ENCODE measurements around the gene SF3B2.

The SF3B2 gene

DNA sequence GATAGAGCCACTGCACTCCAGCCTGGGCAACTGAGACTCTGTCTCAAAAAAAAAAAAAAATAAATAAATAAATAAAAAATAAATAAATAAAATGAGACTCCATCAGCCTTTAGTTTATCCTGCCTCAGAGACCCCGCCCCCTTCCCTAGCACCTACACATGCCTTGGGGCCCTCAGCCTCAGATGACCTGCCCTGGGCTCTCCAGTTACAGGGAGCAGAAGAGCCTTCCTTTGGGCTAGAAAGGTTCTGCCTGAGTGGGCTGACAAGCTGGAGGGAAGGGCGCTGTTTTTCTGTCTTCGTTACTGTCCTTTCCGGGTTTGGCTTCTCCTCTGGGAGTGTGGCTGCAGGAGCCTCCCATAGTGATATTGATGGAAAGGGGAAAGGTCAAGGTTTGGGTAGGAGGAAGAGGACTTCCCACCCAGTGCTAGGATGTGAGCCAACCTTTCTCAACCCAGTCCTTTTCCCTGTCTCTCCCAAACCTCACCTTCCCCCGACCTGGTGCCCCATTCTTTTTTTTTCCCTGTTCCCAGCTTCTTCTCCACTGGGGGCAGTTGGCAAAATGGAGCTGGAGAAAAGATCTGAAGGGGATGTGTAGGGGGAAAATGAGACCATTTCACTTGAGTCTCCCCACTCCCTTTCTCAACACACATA is 1.5 kb upstream of the SF3B2 start:
- no peak for DNase-seq (ENCODE audit: low read depth in 2 of 2)

DNA sequence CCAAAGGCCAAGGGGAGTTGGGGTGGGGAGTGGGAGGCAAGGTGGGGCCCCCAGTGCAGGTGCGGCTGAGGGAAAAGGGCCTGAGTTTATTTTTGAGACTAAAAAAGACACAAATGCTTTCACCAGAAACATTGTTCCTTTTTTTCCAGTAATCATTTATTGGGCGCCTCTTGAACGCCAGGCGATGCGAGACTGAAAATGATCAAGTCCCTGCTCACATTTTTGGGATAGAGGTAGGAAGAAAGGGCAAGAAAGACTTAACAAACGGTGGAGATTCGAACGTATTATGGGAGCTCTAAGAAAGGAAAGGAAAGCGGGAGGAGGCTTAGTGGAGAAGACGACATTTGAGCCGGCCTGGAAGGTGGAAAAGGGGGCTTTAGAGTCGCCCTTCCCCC is 796 bp upstream of the SF3B2 start:
- no peak for DNase-seq (ENCODE audit: low read depth in 2 of 2)

DNA sequence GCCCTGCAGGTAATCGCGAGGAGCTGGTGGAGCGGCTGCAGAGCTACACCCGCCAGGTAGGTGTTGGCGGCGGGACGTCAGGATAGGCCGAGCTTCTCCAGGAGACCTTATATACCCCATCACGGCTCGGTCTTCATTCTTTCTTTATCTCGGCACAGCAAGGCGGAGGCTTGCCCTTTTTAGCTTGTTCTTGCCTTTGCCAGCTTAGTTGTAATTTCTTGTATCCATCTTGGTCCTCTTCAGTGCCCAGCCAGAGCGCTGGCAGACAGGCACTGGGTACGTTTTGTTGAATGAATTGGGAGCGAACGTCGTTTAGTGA is 459 bp downstream of the SF3B2 start:
- no peak for DNase-seq (ENCODE audit: low read depth in 2 of 2)

DNA sequence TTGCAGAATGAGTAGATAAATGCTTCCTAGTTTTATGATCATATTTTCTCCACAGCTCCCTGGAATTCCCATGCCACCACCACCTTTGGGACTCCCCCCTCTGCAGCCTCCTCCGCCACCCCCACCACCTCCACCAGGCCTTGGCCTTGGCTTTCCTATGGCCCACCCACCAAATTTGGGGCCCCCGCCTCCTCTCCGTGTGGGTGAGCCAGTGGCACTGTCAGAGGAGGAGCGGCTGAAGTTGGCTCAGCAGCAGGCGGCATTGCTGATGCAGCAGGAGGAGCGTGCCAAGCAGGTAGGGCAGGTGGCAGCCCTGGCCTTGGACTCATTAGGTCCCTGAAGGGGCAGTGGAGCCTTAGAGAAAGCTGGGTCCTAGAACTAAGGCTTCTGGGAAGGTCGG is 2.9 kb downstream of the SF3B2 start:
- no peak for DNase-seq (ENCODE audit: low read depth in 2 of 2)

DNA sequence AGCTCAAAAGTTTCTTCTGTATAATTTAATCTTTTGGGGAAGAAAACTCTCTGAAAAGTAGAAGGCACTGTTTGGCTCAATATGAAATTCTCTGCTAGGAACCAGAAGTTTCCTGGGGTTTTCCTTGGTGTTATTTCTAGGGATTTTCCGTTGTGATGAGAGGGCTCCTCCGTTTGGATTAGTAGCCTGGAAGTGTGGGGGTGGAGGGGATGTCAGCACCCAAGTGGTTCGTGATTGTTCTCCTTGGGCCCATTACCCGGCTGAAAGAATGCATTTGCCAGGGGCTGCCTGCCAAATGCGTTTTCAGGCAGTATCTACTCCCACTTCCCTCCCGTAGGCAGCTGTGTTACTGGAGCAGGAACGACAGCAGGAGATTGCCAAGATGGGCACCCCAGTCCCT is 4.3 kb downstream of the SF3B2 start:
- no peak for DNase-seq (ENCODE audit: low read depth in 2 of 2)

DNA sequence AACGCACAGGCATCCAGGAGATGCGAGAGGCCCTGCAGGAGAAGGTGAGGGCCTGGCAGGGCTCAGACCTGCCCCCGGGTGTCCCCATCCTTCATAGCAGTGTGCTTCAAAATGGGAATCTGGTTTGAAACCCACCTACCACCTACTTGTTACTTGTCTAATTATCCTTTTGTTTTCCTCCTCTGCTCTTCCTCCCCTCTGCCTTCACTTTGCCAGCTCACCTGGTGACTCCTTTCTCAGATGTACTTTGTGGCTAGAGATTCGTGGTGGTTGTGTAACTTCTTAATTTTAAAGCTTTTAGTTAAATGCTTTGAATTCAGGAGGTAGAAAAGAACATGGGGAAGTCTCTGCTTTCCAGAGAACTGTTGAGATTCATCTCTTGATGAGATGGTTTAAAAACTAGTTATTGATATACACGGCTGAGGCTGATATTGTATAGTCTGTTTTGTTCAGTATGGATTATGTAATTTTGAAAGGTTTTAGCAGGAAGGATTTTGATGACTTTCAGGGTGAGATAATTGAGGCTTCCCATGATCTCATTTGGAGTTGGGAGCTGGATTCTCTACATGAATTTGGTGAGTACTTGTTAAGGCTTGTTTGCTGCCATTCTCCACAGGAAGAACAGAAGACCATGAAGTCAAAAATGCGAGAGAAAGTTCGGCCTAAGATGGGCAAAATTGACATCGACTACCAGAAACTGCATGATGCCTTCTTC is 8.0 kb downstream of the SF3B2 start:
- no peak for DNase-seq (ENCODE audit: low read depth in 2 of 2)

DNA sequence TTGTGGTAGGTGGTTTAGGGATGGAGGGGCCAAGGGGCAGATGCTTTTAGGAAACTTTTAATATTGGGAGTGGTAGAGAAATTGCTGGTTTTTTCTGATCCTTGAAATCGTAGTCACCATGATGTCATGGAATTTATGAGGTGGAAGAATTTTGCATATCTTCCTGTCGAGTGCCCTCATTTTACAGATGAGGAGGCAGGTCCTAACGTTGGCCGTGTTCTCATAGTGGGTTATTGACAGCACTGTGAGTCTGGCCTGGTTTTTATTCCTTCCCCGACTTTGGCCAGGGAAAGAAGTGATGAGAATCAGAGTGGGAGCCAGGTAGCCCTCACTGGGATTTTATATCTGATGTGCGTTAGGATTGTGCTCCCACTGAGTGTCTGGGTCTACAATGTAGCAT is 9.1 kb downstream of the SF3B2 start:
- no peak for DNase-seq (ENCODE audit: low read depth in 2 of 2)

DNA sequence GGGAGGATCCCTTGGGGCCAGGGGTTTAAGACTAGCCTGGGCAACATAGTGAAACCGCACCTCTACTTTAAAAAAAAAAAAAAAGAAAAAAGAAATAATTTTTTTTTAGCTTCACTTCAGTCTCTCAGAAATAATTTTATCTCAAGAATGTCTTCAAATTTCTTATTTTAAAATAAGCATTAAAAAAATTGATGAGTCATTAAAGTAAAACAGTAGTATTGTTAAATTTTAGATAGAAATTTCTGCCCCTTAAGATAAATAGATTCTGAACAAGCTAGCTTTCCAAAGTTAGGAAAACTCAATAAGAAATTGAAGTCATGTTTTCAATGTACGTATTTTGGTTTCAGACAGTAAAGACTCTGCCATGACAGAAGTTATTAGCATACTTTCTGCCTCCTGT is 10.2 kb downstream of the SF3B2 start:
- DNase-seq (ENCODE audit: low read depth in 2 of 2) = no peak

DNA sequence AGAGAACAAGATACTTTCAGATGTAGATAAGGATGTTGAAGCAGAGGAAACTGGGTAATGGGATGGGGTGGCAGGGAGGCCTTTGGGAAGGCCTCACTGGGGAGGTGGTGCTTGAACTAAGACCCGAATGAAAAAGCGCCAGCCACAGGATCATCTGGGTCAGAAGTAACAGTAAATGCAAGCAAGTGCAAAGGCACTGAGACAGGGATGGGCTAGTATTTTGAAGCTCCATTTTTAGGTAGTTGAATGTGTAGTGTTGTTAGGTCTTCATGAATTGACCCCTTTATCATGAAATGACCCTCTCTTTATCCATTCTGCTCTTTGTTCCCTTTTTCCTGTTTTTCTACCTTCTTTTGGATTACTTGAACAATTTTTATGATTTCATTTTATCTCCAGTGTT is 11.7 kb downstream of the SF3B2 start:
- no peak for DNase-seq (ENCODE audit: low read depth in 2 of 2)

DNA sequence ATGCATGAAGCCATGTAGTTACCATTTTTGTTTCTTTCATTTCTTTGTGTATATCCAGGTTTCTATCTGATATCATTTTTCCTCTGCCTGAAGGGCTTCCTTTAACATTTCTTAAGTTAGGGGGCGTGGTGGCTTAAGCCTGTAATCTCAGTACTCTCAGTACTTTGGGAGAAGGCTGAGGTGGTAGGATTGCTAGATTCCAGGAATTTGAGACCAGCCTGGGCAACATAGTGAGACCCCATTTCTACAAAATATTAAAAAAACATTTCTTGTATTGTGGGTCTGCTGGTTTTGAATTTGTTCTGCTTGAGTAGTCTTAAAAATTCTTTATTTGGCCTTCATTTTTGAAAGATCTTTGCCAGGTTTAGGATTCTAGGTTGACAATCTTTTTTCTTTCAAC is 12.4 kb downstream of the SF3B2 start:
- no peak for DNase-seq (ENCODE audit: low read depth in 2 of 2)

DNA sequence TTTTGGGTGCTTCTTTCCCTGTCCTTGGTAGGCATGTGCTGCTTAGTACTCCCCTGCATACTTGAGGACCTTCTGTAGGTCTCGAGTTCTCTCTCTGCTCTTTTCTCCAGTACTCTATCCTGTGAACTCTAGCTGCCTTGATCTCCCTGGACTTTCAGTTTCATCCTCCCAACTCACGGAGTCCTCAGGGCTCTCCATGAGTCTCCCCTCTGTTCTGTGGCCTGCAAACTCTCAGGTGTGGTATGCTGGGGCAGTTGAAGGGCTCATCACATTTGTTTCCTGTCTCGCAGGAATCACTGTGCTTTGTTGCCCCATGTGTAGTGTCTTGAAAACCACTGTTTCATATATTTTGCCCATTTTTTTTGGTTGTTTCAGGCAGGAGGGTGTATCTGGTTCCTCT is 14.6 kb downstream of the SF3B2 start:
- DNase-seq (ENCODE audit: low read depth in 2 of 2) = no peak

DNA sequence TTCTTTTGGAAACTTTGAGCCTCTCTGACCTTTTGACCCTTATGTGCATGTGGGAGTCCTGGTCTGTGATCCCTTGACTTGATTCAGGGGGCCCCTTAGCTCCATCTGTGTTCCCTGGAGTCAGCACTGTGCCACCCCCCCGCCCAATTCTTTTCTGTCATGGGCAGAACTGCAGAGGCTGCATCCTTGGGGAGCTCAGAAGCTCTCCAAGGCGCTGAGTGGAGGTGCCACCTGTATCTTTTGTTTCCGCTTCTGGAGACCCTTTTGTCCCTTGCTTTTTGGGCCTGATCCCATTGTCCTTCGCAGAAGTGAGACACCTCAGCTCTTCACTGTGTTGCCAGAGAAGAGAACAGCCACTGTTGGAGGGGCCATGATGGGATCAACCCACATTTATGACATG is 15.5 kb downstream of the SF3B2 start:
- DNase-seq (ENCODE audit: low read depth in 2 of 2) = no peak

DNA sequence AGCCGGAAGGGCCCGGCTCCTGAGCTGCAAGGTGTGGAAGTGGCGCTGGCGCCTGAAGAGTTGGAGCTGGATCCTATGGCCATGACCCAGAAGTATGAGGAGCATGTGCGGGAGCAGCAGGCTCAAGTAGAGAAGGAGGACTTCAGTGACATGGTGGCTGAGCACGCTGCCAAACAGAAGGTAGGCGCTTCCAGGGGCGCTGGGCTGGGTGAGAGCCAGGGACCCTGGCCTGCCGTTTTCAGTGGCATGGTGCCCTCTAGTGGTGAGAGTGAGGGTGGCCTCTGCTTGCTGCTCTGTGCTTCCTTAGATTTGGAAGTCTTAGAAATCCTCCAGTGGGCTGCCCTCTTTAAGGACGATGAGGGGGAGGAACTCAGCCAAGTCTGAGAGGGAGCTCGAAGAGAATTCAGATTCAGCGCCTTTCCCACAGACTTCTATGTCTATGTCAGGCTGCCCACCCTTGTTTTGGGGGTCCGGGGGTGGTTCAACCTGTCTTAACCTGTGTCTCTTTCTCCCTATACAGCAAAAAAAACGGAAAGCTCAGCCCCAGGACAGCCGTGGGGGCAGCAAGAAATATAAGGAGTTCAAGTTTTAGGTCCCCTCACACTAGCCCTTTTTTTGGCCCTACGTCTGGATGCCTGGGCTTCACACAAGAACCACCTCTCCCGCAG is 16.1 kb downstream of the SF3B2 start:
- peak; percentile 58 to 63 for DNase-seq (ENCODE audit: low read depth in 2 of 2)

DNA sequence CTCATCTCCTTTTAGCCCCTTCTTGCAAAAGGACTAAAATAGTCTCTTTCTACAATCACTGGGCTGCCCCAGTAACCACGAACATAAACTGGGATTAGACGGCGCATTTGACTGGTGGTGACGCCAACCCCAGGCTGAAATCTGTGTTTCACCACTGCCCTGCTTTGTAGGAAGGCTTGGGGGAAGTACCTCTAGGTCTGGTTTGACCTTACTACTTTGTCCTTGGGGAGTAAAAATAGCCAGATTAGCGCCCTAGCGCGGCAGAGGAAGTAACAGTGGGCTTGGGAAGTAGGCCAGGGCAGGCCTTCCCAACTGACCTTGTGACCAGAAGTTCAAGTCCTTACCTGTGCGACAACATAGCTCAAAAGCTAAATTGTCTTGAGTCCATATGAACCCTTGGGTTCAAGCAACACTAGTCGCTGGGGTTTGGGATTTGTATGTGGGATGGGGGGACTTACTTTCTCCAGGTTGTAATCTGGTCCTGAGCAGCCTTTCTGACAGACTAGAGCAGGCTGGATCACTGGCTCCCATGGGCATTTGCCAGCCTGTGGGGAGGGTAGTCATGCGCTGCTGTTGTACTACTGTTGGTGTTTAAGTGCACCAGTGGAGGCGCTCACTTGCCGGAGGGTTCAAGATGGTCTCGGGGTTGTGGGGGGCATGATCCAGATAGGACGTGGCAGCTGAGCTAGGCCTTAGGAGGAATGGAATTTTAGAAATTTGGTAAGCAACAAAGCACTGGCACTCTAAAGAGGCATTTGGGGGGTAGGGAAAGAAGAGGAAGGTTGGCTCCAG is 17.0 kb downstream of the SF3B2 start:
- peak; percentile 8 to 15 for DNase-seq (ENCODE audit: low read depth in 2 of 2)

DNA sequence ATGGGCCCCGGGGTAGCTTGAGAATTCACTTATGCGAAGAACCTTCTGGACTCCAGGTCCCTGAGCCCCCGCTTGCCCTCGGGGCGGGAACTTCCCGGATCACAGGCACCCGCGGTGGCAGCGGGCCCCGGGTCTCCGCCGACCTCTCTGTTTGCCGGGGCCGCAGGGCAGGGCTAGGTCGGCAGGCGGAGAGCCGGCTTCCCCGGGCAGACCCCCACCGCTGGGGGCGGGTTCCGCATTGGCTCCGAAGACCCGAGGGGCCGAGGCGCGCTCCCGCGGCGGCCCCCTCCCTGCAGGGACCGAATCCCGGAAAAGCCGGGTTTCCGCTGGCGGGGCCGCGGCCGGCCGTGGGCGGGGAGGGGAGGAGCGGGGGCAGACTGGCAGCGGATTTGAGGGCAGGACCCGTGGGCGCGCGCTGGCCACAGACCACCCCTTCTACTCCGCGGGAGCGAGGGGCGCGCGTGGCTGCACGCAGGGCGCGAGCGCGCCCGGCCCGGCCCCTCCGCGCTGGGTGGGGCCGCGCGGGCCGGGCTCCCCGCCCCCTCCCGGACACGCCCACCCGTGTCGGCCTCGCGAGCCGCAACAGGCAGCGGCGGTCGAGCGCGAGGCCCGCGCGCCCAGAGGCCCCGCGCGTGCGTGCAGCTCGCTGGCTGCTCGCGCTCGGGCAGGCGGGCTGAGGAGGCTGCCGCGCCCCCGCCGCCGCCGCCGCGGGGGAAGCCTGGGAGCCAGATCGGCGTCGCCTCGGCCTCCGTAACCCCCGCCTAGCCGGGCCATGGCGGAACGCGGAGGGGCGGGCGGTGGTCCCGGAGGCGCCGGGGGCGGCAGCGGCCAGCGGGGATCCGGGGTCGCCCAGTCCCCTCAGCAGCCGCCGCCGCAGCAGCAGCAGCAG is 17.8 kb downstream of the SF3B2 start, which contains the start of gene PACS1:
PACS1 (plus strand) TSS at position 558 of the 889 bp plus-strand sequence; CDS start at position 773, 215 bp downstream.
- DNase-seq (ENCODE audit: low read depth in 2 of 2) = peak; percentile 71 to 79

DNA sequence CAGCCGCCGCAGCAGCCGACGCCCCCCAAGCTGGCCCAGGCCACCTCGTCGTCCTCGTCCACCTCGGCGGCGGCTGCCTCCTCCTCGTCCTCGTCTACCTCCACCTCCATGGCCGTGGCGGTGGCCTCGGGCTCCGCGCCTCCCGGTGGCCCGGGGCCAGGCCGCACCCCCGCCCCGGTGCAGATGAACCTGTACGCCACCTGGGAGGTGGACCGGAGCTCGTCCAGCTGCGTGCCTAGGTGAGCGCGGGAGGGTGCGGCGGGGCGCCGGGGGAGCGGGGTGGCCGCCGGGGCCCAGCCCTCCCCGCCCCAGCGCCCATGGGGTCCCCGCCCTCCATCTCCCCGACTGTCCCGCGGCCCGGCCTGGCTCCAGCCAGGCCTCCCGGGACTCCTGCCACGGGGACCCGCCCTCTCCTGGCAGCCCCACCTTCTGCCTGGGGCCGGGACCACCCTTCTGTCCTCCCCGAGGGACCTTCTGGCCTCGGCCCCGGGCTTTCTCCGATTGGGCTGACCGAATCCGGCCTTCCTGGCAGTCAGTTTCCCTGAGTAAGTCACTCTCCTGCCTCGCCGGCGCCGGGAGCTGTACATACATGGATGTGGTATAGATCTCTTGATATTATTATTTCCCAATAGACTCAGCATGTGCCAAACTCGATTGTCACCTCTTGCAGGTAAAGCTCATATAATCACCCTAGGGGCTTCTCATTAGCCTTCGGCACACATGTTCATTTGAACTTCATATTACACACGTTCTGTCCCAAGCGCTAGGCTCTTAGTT is 18.6 kb downstream of the SF3B2 start:
- peak in 1 of 2 donors; percentile 13 for DNase-seq (ENCODE audit: low read depth in 2 of 2)

DNA sequence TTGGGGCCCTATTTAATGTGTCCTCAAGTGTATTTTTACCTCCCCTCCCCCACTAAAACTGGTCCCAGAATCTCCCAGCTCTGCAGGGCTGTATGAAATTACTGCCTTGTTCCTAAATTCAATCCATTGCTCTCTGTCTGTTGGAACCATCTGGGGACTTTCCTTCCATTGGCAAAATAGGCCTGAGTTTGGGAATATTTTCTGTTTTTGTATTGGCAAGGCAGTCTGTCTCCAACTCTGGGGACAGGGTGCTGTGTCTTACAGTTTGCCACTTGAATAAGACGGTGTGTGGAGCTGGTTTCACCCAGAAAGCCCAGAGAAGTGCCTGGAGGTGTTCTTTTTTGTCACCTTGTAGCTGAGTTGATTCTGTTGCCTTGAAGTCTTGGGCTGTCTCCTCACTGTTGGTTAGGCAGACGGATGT is 19.2 kb downstream of the SF3B2 start:
- DNase-seq (ENCODE audit: low read depth in 2 of 2) = no peak

DNA sequence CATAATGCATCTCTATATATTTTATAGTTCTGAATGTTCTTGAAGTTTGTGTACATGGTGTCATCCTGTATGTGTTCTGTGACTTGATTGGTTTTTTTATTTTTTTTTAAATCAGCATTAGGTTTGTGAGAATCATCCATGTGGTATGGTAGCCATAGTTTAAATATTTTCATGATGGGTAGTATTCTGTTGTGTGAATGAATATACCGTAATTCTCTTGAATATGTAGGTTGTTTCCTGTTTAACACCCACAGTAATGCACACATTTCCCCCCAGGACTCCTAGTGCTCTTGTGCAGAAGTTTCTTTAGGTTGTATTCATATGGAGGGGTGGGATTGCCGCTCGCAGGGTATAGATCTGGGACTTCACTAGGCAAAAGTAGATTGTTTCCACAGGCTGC is 19.9 kb downstream of the SF3B2 start:
- no peak for DNase-seq (ENCODE audit: low read depth in 2 of 2)

DNA sequence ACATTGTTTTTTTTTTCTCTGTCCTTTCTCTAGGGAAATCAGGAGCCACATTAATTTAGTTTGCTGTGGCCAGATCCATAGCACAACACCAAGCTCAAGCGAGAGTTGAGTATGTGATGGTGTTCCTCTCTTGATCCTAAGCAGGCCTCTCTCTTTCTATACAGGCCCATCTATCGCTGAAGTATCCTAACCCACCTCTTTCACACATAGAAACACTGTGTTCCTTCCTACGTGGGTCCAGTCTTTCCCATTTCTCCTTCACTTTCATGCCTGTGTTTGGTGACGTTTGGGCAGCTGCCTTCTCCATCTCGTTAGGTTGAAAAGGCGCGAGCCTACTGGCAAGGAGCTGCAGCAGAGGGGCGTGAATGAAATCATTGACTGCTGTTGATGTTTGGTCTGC is 20.4 kb downstream of the SF3B2 start:
- no peak for DNase-seq (ENCODE audit: low read depth in 2 of 2)

DNA sequence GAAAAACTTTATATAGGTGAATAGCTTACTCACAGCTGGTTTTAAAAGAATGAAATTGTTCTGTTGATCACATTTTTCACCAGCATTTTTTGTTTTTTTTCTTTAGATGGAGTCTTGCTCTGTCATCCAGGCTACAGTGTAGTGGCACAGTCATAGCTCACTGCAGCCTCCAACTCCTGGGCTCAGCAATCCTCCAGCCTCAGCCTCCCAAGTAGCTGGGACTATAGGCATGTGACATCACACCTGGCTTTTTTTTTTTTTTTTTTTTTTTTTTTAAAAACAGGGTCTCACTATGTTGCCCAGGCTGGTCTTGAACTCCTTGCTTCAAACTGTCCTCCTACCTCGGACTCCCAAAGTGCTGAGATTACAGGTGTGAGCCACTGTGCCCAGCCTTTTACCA is 21.5 kb downstream of the SF3B2 start:
- no peak for DNase-seq (ENCODE audit: low read depth in 2 of 2)

DNA sequence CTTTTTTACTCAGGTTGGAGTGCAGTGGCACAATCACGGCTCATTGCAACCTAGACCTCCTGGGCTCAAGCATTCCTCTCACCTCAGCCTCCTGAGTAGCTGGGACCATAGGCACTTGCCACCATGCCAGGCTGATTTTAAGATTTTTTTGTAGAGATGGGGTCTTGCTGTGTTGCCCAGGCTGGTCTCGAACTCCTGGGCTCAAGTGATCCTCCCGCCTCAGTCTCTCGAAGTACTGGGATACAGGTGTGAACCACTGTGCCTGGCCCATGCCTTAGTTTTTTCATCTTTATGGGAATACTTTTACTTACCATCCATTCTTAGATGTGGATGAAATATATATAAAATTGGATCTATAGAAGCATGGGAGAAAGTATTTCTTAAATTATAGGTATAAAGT is 23.1 kb downstream of the SF3B2 start:
- no peak for DNase-seq (ENCODE audit: low read depth in 2 of 2)

All from stimulated activated CD8-positive, alpha-beta memory T cell treated with anti-CD3 and anti-CD28 coated beads, Interleukin-15, amount 100 ng/mL, for 48 hours (primary cell).